GM19099 (cell line): Measurements from ENCODE around the gene RNF182.

ENCODE experiments used
- POLR2A ChIP-seq: IDR thresholded peaks from 3 replicates; pipeline ENCODE4 v1.6.1; 2011; ENCODE audit warnings: low read depth; ENCODE audit not compliant: insufficient read length; ENCODE audit errors: extremely low read depth

Gene RNF182

GRCh38 chr6:13924949-13925881 is at the start of gene RNF182:
RNF182 (plus strand) TSS chr6:13924952; CDS start chr6:13977120, 52,168 bp downstream.
- no peak for TF ChIP-seq POLR2A

GRCh38 chr6:13877051-13877450 is 47.7 kb upstream of the RNF182 start:
- no peak for TF ChIP-seq POLR2A

- no peak for TF ChIP-seq POLR2A
Observed at GRCh38 chr6:13881621-13882165, 43.1 kb upstream of the RNF182 start.

GRCh38 chr6:13883966-13884365 is 40.8 kb upstream of the RNF182 start:
- no peak for TF ChIP-seq POLR2A

- no peak for TF ChIP-seq POLR2A
Observed at GRCh38 chr6:13884397-13884796, 40.4 kb upstream of the RNF182 start.

- no peak for TF ChIP-seq POLR2A
Observed at GRCh38 chr6:13885601-13886000, 39.2 kb upstream of the RNF182 start.

GRCh38 chr6:13886949-13887348 is 37.8 kb upstream of the RNF182 start:
- TF ChIP-seq POLR2A = no peak

- TF ChIP-seq POLR2A = no peak
Observed at GRCh38 chr6:13892017-13892645, 32.6 kb upstream of the RNF182 start.

- no peak for TF ChIP-seq POLR2A
Observed at GRCh38 chr6:13902922-13903321, 21.8 kb upstream of the RNF182 start.

GRCh38 chr6:13903364-13903763 is 21.4 kb upstream of the RNF182 start:
- no peak for TF ChIP-seq POLR2A

- TF ChIP-seq POLR2A = no peak
Observed at GRCh38 chr6:13907001-13907350, 17.8 kb upstream of the RNF182 start.

GRCh38 chr6:13907614-13908215 is 17.0 kb upstream of the RNF182 start:
- no peak for TF ChIP-seq POLR2A

- TF ChIP-seq POLR2A = no peak
Observed at GRCh38 chr6:13908955-13909381, 15.8 kb upstream of the RNF182 start.

- TF ChIP-seq POLR2A = no peak
Observed at GRCh38 chr6:13910443-13910842, 14.3 kb upstream of the RNF182 start.

GRCh38 chr6:13911337-13911736 is 13.4 kb upstream of the RNF182 start:
- no peak for TF ChIP-seq POLR2A
